SJCRH30 (cell line): ENCODE results near the gene KIAA1755. TPM values are rescaled to one million over a fixed set of nuclear protein-coding genes. Genes with fewer than 3 reads are reported as not detected.

Experiments used
- DNase-seq, 2 experiments: peaks; one replicate each; pipeline ENCODE4 v3.0.0-alpha.2; 2015 to 2020
- H3K27ac ChIP-seq: fragments of 250-450 bp; sonication (Bioruptor Pico); 2 replicates; pipeline ENCODE4 v1.5.1; 2020; ENCODE audit warnings: mild to moderate bottlenecking, moderate library complexity
- H3K27me3 ChIP-seq: fragments of 250-450 bp; sonication (Bioruptor Pico); 2 replicates; pipeline ENCODE4 v1.5.1; 2020; ENCODE audit warnings: mild to moderate bottlenecking, moderate library complexity
- H3K36me3 ChIP-seq: fragments of 250-450 bp; sonication (Bioruptor Pico); 2 replicates; pipeline ENCODE4 v1.5.1; 2020; ENCODE audit warnings: mild to moderate bottlenecking, moderate library complexity
- H3K4me1 ChIP-seq: fragments of 250-450 bp; sonication (Bioruptor Pico); 2 replicates; pipeline ENCODE4 v1.5.1; 2020; ENCODE audit warnings: mild to moderate bottlenecking, moderate library complexity
- H3K4me3 ChIP-seq: fragments of 250-450 bp; sonication (Bioruptor Pico); 2 replicates; pipeline ENCODE4 v1.5.1; 2020; ENCODE audit warnings: mild to moderate bottlenecking, moderate library complexity
- H3K9me3 ChIP-seq: fragments of 250-450 bp; sonication (Bioruptor Pico); replicated peaks from 2 replicates; pipeline ENCODE4 v1.5.1; 2020; ENCODE audit warnings: mild to moderate bottlenecking, moderate library complexity
- total RNA-seq: library from RNA; depleted of rRNA; stranded (reverse); fragments of >200 nt; shearing (Covaris generic); gene quantifications from 2 replicates; pipeline ENCODE4 v1.2.3, GENCODE V29; 2014

The KIAA1755 gene
- total RNA-seq, 1 experiment from 2014 or later, result 1.4 TPM

GRCh38 chr20:38227420-38228360 lies 32.8 kb downstream of the KIAA1755 start:
- Histone ChIP-seq H3K27ac (no peak overlapping the region), H3K9me3 (no peaks in the 10 kb centered on the region), H3K27me3 (no peaks in the 10 kb centered on the region), H3K36me3 (no peaks in the 10 kb centered on the region), H3K4me1 (no peaks in the 10 kb centered on the region), H3K4me3 (no peak overlapping the region)
- DNase-seq, result no peak

- Histone ChIP-seq H3K27me3 (no peaks in the 10 kb centered on the region), H3K27ac (no peak overlapping the region), H3K4me3 (no peak overlapping the region), H3K9me3 (no peaks in the 10 kb centered on the region), H3K36me3 (no peaks in the 10 kb centered on the region), H3K4me1 (no peaks in the 10 kb centered on the region)
- peak in 1 of 2 experiments; percentile 41 for DNase-seq
These were observed 34.0 kb downstream of the KIAA1755 start for GRCh38 chr20:38226553-38226952.

DNA sequence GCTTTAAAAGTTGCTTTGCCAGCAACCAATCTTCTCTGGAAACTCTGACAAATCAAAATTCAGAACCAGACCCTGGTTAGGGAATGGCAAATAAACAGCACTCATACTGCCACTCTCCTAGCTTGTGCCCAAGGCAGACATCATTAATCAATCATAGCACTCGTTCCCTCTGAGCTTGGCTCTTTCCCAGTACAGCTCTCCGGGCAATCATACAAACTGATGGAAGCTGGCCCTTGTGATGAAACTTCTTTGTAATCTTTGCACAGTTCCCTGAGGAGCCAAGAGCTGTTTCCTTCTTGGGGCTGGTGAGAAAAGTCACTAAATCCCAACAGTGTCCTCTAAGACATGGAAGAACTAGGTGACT lies 34.7 kb downstream of the KIAA1755 start:
- Histone ChIP-seq H3K4me1 (no peaks in the 10 kb centered on the region), H3K27me3 (no peaks in the 10 kb centered on the region), H3K36me3 (no peaks in the 10 kb centered on the region), H3K27ac (no peak overlapping the region), H3K4me3 (no peak overlapping the region), H3K9me3 (no peaks in the 10 kb centered on the region)
- DNase-seq, result no peak

- no peak overlapping the region for H3K4me3 ChIP-seq
- H3K9me3 ChIP-seq, result no peaks in the 10 kb centered on the region
These were observed 35.2 kb downstream of the KIAA1755 start for GRCh38 chr20:38225240-38225899.

GRCh38 chr20:38224531-38224930 lies 36.0 kb downstream of the KIAA1755 start:
- Histone ChIP-seq H3K4me1 (no peaks in the 10 kb centered on the region), H3K27me3 (no peaks in the 10 kb centered on the region), H3K9me3 (no peaks in the 10 kb centered on the region), H3K4me3 (no peak overlapping the region), H3K27ac (no peak overlapping the region), H3K36me3 (no peaks in the 10 kb centered on the region)
- no peak for DNase-seq

More at GRCh38 chr20:38225240-38225899, 35.2 kb downstream of the KIAA1755 start:
- no peak for DNase-seq
- H3K27ac ChIP-seq, result no peak overlapping the region
- H3K36me3 ChIP-seq, result no peaks in the 10 kb centered on the region
- H3K4me1 ChIP-seq, result no peaks in the 10 kb centered on the region
- no peaks in the 10 kb centered on the region for H3K27me3 ChIP-seq

- no peaks in the 10 kb centered on the region for H3K9me3 ChIP-seq
- DNase-seq, result no peak
- H3K27ac ChIP-seq, result no peak overlapping the region
- H3K27me3 ChIP-seq, result no peaks in the 10 kb centered on the region
- H3K36me3 ChIP-seq, result no peaks in the 10 kb centered on the region
- no peaks in the 10 kb centered on the region for H3K4me1 ChIP-seq
- no peak overlapping the region for H3K4me3 ChIP-seq
These were observed 36.8 kb downstream of the KIAA1755 start for GRCh38 chr20:38223743-38224100.

GRCh38 chr20:38222923-38223742 lies 37.4 kb downstream of the KIAA1755 start:
- no peak for DNase-seq
- Histone ChIP-seq H3K9me3 (no peaks in the 10 kb centered on the region), H3K27ac (no peak overlapping the region), H3K4me1 (peaks cover 2% of the 10 kb centered on the region; the same call in 1 of the 2 replicates), H3K36me3 (no peaks in the 10 kb centered on the region), H3K4me3 (no peak overlapping the region), H3K27me3 (no peaks in the 10 kb centered on the region)

DNA sequence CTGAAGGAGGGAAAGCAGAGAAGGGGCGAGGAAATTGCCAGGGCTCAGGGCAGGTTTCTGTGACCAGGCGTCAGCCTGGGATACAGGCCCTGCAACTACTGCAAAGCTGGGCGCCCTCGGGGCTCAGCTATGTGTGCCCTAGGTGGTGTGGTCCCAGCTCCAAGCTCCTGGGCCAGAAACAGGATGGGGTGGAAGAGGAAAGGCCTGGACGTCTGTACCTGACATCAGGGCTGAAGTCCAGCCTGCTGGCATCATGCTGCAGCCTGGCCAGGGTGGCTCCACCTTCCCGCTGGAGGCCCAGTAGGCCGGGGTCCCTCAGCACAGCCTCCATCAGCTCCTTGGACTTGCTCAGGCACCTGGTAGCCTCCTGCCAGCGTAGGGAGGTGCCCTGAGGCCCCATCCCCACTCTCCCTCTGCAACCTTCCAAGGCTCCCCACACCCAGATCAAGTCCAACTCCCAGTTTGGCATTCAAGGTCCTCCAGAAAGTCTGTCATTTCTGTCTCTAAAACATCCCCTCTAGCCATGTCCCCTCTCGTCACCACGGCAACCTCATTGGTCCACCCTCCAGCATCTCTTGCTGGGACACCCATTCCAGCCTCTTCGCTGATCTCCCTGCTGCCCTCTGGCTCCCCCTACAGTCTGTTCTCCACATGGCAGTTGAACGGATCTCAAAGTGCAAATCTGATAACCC lies 38.2 kb downstream of the KIAA1755 start:
- no peaks in the 10 kb centered on the region for H3K9me3 ChIP-seq
- no peak overlapping the region for H3K4me3 ChIP-seq
- H3K27ac ChIP-seq, result no peak overlapping the region
- H3K36me3 ChIP-seq, result no peaks in the 10 kb centered on the region
- DNase-seq, result peak; percentile 83 to 93
- no peaks in the 10 kb centered on the region for H3K27me3 ChIP-seq
- peaks cover 5% of the 10 kb centered on the region; the same call in 1 of the 2 replicates for H3K4me1 ChIP-seq

DNA sequence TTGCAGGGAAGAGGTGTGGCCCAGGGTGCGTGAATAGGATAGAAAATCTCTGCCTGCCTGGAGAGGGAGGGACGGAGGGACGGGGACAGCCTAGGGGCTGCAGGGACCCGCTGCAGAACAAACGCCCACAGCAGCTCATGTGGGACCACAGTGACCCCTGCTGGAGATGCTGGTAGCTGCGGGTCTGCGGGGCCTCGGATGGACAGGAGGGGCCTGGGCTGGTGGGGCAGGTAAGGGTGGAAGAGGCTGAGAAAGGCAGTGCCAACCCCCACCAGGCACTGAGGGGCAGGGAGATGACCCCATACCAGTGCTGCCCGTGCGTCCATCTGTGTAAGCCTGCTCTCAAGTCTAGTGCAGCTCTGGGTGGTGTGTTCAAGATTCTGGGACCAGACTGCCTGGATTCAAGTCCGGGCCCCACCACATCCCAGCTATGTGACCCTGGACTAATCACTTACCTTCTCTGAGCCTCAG lies 39.4 kb downstream of the KIAA1755 start:
- H3K27ac ChIP-seq, result no peak overlapping the region
- no peak overlapping the region for H3K4me3 ChIP-seq
- H3K27me3 ChIP-seq, result no peaks in the 10 kb centered on the region
- peak; percentile 83 to 93 for DNase-seq
- H3K4me1 ChIP-seq, result peaks cover 5% of the 10 kb centered on the region; the same call in 1 of the 2 replicates
- H3K9me3 ChIP-seq, result no peaks in the 10 kb centered on the region
- no peaks in the 10 kb centered on the region for H3K36me3 ChIP-seq

GRCh38 chr20:38220587-38221118 lies 39.9 kb downstream of the KIAA1755 start:
- H3K4me1 ChIP-seq, result peaks cover 5% of the 10 kb centered on the region; the same call in 1 of the 2 replicates
- DNase-seq, result no peak
- H3K27ac ChIP-seq, result no peak overlapping the region
- H3K9me3 ChIP-seq, result no peaks in the 10 kb centered on the region
- no peaks in the 10 kb centered on the region for H3K27me3 ChIP-seq
- no peak overlapping the region for H3K4me3 ChIP-seq
- no peaks in the 10 kb centered on the region for H3K36me3 ChIP-seq

DNA sequence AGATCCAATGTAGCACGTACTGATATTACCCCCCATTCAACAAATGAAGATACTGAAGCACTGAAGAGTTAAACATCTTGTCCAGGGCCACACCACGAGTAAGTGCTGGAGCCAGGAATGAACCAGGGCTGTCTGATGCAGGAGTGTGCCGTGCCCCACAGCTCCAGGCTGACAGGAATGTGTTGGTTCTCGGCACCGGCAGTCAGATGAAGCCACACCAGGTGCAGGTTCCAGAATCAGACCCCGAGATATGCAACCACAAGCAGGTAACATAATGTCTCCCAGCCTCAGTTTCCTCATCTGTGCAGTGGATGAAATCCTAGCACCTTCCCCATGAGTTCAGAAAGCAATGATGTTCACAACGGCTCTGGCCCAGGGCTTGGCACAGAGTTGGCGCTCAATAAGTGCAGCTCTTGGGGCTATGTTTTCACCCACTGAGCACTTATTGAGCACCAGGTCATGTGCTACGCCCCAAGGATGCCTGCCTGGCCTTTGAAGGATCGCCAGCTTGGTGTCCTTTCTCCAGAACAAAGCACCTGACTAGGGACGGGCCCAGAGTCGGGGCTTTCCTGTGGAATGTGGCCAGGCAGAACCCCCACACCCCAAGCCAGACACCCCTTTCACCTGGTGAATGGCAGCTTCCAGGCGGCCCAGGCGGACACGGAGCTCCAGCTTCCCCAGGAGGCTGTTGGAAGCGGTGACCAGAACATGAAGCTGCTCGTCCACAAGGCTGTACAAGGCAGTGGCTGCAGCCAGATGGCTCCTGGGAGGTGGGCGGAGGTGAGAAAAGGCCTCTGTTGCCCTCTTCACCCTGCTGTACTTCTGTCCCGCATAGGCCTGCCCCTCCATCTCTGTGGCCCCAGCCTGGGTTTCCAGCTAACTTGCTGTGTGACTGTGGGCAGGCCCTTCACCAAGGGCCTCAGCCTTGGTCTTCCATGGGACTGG lies 41.3 kb downstream of the KIAA1755 start:
- no peak for DNase-seq
- H3K27me3 ChIP-seq, result no peaks in the 10 kb centered on the region
- no peaks in the 10 kb centered on the region for H3K9me3 ChIP-seq
- H3K36me3 ChIP-seq, result no peaks in the 10 kb centered on the region
- H3K4me3 ChIP-seq, result no peak overlapping the region
- H3K27ac ChIP-seq, result no peak overlapping the region
- H3K4me1 ChIP-seq, result peaks cover 5% of the 10 kb centered on the region; the same call in 1 of the 2 replicates

- Histone ChIP-seq H3K27me3 (no peaks in the 10 kb centered on the region), H3K4me3 (no peak overlapping the region), H3K9me3 (no peaks in the 10 kb centered on the region), H3K4me1 (peaks cover 5% of the 10 kb centered on the region; the same call in 1 of the 2 replicates), H3K36me3 (no peaks in the 10 kb centered on the region), H3K27ac (no peak overlapping the region)
- no peak for DNase-seq
These were observed 42.0 kb downstream of the KIAA1755 start for GRCh38 chr20:38218566-38218885.
